ENCODE results near the gene ELP4.
"Not testable (repeated sequence)": the region's sequence is repeated elsewhere in the genome, so short reads cannot be mapped to it uniquely, and the experiment has no call there.

ELP4 gene

GRCh38 chr11:31579412-31579811 lies 69.8 kb downstream of the ELP4 start:
- H3K9ac ChIP-seq (ENCODE audit: low read depth, low read length, poor library complexity); H2BK15ac ChIP-seq (ENCODE audit: low read length); H2AK5ac ChIP-seq (ENCODE audit: low read depth, low read length); H3K4me1 ChIP-seq (ENCODE audit: control insufficient read depth in 2 of 2, insufficient read depth in 1 of 2, low read depth in 1 of 2, low read length in 2 of 2); H2AFZ ChIP-seq (ENCODE audit: low read length); H3K4me2 ChIP-seq (ENCODE audit: insufficient read depth, low read length, poor library complexity, severe bottlenecking); H3K4ac ChIP-seq (ENCODE audit: low read length); H3K79me1 ChIP-seq (ENCODE audit: low read depth, low read length); H3K9me3 ChIP-seq (replicated peaks in 1 of 2; ENCODE audit: control insufficient read depth in 2 of 2, insufficient read depth in 1 of 2, low read depth in 1 of 2, low read length in 2 of 2); H3K18ac ChIP-seq (ENCODE audit: low read length); H3K23ac ChIP-seq (ENCODE audit: low read depth, low read length, poor library complexity); H4K91ac ChIP-seq (ENCODE audit: low read depth, low read length, poor library complexity); H2BK120ac ChIP-seq (ENCODE audit: low read depth, low read length); H3K14ac ChIP-seq (ENCODE audit: low read length); H3K27ac ChIP-seq (replicated peaks; ENCODE audit: low read length); H2BK12ac ChIP-seq (ENCODE audit: low read length); H3K36me3 ChIP-seq (replicated peaks in 1 of 2; ENCODE audit: control insufficient read depth in 2 of 2, insufficient read depth in 2 of 2, low read length in 2 of 2); H3K4me3 ChIP-seq (ENCODE audit: low read length in 2 of 2); DNase-seq (ENCODE audit: low spot score); H4K8ac ChIP-seq (ENCODE audit: low read depth, low read length); H3K27me3 ChIP-seq (ENCODE audit: control insufficient read depth in 3 of 3, insufficient read depth in 3 of 3, low read depth in 1 of 3, low read length in 3 of 3); H2BK5ac ChIP-seq (ENCODE audit: low read length): not testable (repeated sequence)
- no CpG with 5 or more reads among the region's 3 CpGs for WGBS, 2 donors (ENCODE audit: extremely low coverage in 2 of 2, insufficient read length in 2 of 2, insufficient replicate concordance in 1 of 2)

GRCh38 chr11:31582697-31583096 lies 73.1 kb downstream of the ELP4 start:
- peak overlapping the region; percentile 59 for H2AFZ ChIP-seq (ENCODE audit: low read length)
- H2BK5ac ChIP-seq (ENCODE audit: low read length): no peak overlapping the region
- no peak overlapping the region for H3K27ac ChIP-seq (replicated peaks; ENCODE audit: low read length)
- no peak overlapping the region for H2BK120ac ChIP-seq (ENCODE audit: low read depth, low read length)
- no peak overlapping the region for H3K14ac ChIP-seq (ENCODE audit: low read length)
- H3K9ac ChIP-seq (ENCODE audit: low read depth, low read length, poor library complexity): no peak overlapping the region
- H3K4me3 ChIP-seq (ENCODE audit: low read length in 2 of 2): no peak overlapping the region
- H2BK12ac ChIP-seq (ENCODE audit: low read length): no peak overlapping the region
- no peaks in the 10 kb centered on the region for H3K27me3 ChIP-seq (ENCODE audit: control insufficient read depth in 3 of 3, insufficient read depth in 3 of 3, low read depth in 1 of 3, low read length in 3 of 3)
- no peak overlapping the region for H3K23ac ChIP-seq (ENCODE audit: low read depth, low read length, poor library complexity)
- no peak overlapping the region for H4K8ac ChIP-seq (ENCODE audit: low read depth, low read length)
- no peaks in the 10 kb centered on the region for H3K79me1 ChIP-seq (ENCODE audit: low read depth, low read length)
- peaks cover 0 to 2% of the 10 kb centered on the region in 2 donors for H3K9me3 ChIP-seq (replicated peaks in 1 of 2; ENCODE audit: control insufficient read depth in 2 of 2, insufficient read depth in 1 of 2, low read depth in 1 of 2, low read length in 2 of 2)
- no peak overlapping the region for H3K18ac ChIP-seq (ENCODE audit: low read length)
- H3K4me1 ChIP-seq (ENCODE audit: control insufficient read depth in 2 of 2, insufficient read depth in 1 of 2, low read depth in 1 of 2, low read length in 2 of 2): peaks cover 4 to 5% of the 10 kb centered on the region in 2 donors
- no peak overlapping the region for H2BK15ac ChIP-seq (ENCODE audit: low read length)
- H3K36me3 ChIP-seq (replicated peaks in 1 of 2; ENCODE audit: control insufficient read depth in 2 of 2, insufficient read depth in 2 of 2, low read length in 2 of 2): no peaks in the 10 kb centered on the region
- no peak overlapping the region for H4K91ac ChIP-seq (ENCODE audit: low read depth, low read length, poor library complexity)
- DNase-seq (ENCODE audit: low spot score): no peak
- WGBS, 2 donors (ENCODE audit: extremely low coverage in 2 of 2, insufficient read length in 2 of 2, insufficient replicate concordance in 1 of 2): no CpG with 5 or more reads among the region's 1 CpG
- no peak overlapping the region for H3K4ac ChIP-seq (ENCODE audit: low read length)
- no peak overlapping the region for H3K4me2 ChIP-seq (ENCODE audit: insufficient read depth, low read length, poor library complexity, severe bottlenecking)
- no peak overlapping the region for H2AK5ac ChIP-seq (ENCODE audit: low read depth, low read length)

- no CpG with 5 or more reads among the region's 2 CpGs for WGBS, 2 donors (ENCODE audit: extremely low coverage in 2 of 2, insufficient read length in 2 of 2, insufficient replicate concordance in 1 of 2)
- Histone ChIP-seq H3K79me1 (ENCODE audit: low read depth, low read length) (no peaks in the 10 kb centered on the region), H3K4me1 (ENCODE audit: control insufficient read depth in 2 of 2, insufficient read depth in 1 of 2, low read depth in 1 of 2, low read length in 2 of 2) (peaks cover 0 to 6% of the 10 kb centered on the region in 2 donors), H3K4ac (ENCODE audit: low read length) (no peak overlapping the region), H3K14ac (ENCODE audit: low read length) (no peak overlapping the region), H3K4me2 (ENCODE audit: insufficient read depth, low read length, poor library complexity, severe bottlenecking) (no peak overlapping the region), H3K27me3 (ENCODE audit: control insufficient read depth in 3 of 3, insufficient read depth in 3 of 3, low read depth in 1 of 3, low read length in 3 of 3) (no peaks in the 10 kb centered on the region), H2BK120ac (ENCODE audit: low read depth, low read length) (no peak overlapping the region), H2AK5ac (ENCODE audit: low read depth, low read length) (no peak overlapping the region), H3K18ac (ENCODE audit: low read length) (no peak overlapping the region), H3K9ac (ENCODE audit: low read depth, low read length, poor library complexity) (no peak overlapping the region), H4K91ac (ENCODE audit: low read depth, low read length, poor library complexity) (no peak overlapping the region), H2BK5ac (ENCODE audit: low read length) (no peak overlapping the region), H3K4me3 (ENCODE audit: low read length in 2 of 2) (no peak overlapping the region), H3K27ac (replicated peaks; ENCODE audit: low read length) (no peak overlapping the region), H4K8ac (ENCODE audit: low read depth, low read length) (no peak overlapping the region), H3K9me3 (replicated peaks in 1 of 2; ENCODE audit: control insufficient read depth in 2 of 2, insufficient read depth in 1 of 2, low read depth in 1 of 2, low read length in 2 of 2) (peaks cover 0 to 4% of the 10 kb centered on the region in 2 donors), H3K23ac (ENCODE audit: low read depth, low read length, poor library complexity) (no peak overlapping the region), H3K36me3 (replicated peaks in 1 of 2; ENCODE audit: control insufficient read depth in 2 of 2, insufficient read depth in 2 of 2, low read length in 2 of 2) (peaks cover 2 to 17% of the 10 kb centered on the region in 2 donors), H2BK12ac (ENCODE audit: low read length) (no peak overlapping the region), H2AFZ (ENCODE audit: low read length) (no peak overlapping the region), H2BK15ac (ENCODE audit: low read length) (no peak overlapping the region)
- DNase-seq (ENCODE audit: low spot score): no peak
Observed at GRCh38 chr11:31598454-31598853, 88.9 kb downstream of the ELP4 start.

- no peak overlapping the region for H2AFZ ChIP-seq (ENCODE audit: low read length)
- no peak overlapping the region for H3K14ac ChIP-seq (ENCODE audit: low read length)
- no peak overlapping the region for H2BK12ac ChIP-seq (ENCODE audit: low read length)
- H3K9ac ChIP-seq (ENCODE audit: low read depth, low read length, poor library complexity): no peak overlapping the region
- no peak overlapping the region for H2BK15ac ChIP-seq (ENCODE audit: low read length)
- peaks cover 0 to 4% of the 10 kb centered on the region in 2 donors for H3K9me3 ChIP-seq (replicated peaks in 1 of 2; ENCODE audit: control insufficient read depth in 2 of 2, insufficient read depth in 1 of 2, low read depth in 1 of 2, low read length in 2 of 2)
- H4K8ac ChIP-seq (ENCODE audit: low read depth, low read length): no peak overlapping the region
- H3K4me1 ChIP-seq (ENCODE audit: control insufficient read depth in 2 of 2, insufficient read depth in 1 of 2, low read depth in 1 of 2, low read length in 2 of 2): peaks cover 0 to 6% of the 10 kb centered on the region in 2 donors
- H2BK5ac ChIP-seq (ENCODE audit: low read length): no peak overlapping the region
- H2BK120ac ChIP-seq (ENCODE audit: low read depth, low read length): no peak overlapping the region
- H3K4me2 ChIP-seq (ENCODE audit: insufficient read depth, low read length, poor library complexity, severe bottlenecking): no peak overlapping the region
- H3K79me1 ChIP-seq (ENCODE audit: low read depth, low read length): no peaks in the 10 kb centered on the region
- no peak overlapping the region for H4K91ac ChIP-seq (ENCODE audit: low read depth, low read length, poor library complexity)
- WGBS, 2 donors (ENCODE audit: extremely low coverage in 2 of 2, insufficient read length in 2 of 2, insufficient replicate concordance in 1 of 2): no CpG with 5 or more reads among the region's 1 CpG
- H3K18ac ChIP-seq (ENCODE audit: low read length): no peak overlapping the region
- no peak overlapping the region for H3K4ac ChIP-seq (ENCODE audit: low read length)
- H3K36me3 ChIP-seq (replicated peaks in 1 of 2; ENCODE audit: control insufficient read depth in 2 of 2, insufficient read depth in 2 of 2, low read length in 2 of 2): peaks cover 2 to 5% of the 10 kb centered on the region in 2 donors
- H2AK5ac ChIP-seq (ENCODE audit: low read depth, low read length): no peak overlapping the region
- H3K27me3 ChIP-seq (ENCODE audit: control insufficient read depth in 3 of 3, insufficient read depth in 3 of 3, low read depth in 1 of 3, low read length in 3 of 3): no peaks in the 10 kb centered on the region
- H3K23ac ChIP-seq (ENCODE audit: low read depth, low read length, poor library complexity): no peak overlapping the region
- H3K27ac ChIP-seq (replicated peaks; ENCODE audit: low read length): peak overlapping the region; percentile 20
- no peak overlapping the region for H3K4me3 ChIP-seq (ENCODE audit: low read length in 2 of 2)
- peak; percentile 8 for DNase-seq (ENCODE audit: low spot score)
Observed at GRCh38 chr11:31601635-31602282, 92.2 kb downstream of the ELP4 start.
